ENCODE results near the gene NYAP2. TPM values are rescaled to one million over a fixed set of nuclear protein-coding genes. Genes with fewer than 3 reads are reported as not detected.

The NYAP2 gene
- total RNA-seq, 2 experiments from 2014 or later = 0.09 TPM; not detected in 1

DNA sequence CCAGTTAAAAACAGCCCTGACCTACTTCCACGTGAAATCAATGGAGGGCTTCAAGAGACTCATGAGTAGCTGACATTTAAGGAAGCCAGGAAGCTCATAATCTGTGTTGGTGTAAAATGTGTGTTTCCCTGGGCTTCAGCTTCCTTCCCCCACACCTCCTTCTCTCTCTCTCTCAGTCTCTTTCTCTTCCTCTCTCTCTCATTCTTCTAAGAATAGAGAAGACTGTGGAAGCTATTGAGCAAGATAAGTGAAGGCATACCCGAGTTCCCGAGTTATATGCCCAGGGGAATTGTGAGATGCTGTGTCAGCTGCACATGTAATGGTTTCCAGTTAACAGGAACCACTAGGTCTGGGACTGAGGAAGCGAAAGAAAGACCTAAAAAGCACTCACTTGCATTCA lies 199.4 kb downstream of the NYAP2 start:
- H3K36me3 ChIP-seq (ENCODE audit: insufficient read depth, low read length) = no peaks in the 10 kb centered on the region

GRCh38 chr2:225599856-225600255 lies 200.3 kb downstream of the NYAP2 start:
- DNase-seq (ENCODE audit: low spot score) = no peak
- Histone ChIP-seq H3K4me3 (ENCODE audit: low read depth, low read length, poor library complexity, severe bottlenecking) (no peak overlapping the region), H3K27ac (ENCODE audit: low read depth, low read length, poor library complexity, severe bottlenecking) (no peak overlapping the region), H4K20me1 (ENCODE audit: insufficient read depth, low read length) (no peaks in the 10 kb centered on the region), H3K9me3 (ENCODE audit: low read length) (no peaks in the 10 kb centered on the region), H3K4me1 (ENCODE audit: insufficient read depth, low read length, poor library complexity, severe bottlenecking) (no peaks in the 10 kb centered on the region), H3K79me2 (ENCODE audit: insufficient read depth, low read depth, low read length) (no peaks in the 10 kb centered on the region), H3K36me3 (ENCODE audit: insufficient read depth, low read length) (no peaks in the 10 kb centered on the region), H3K4me2 (ENCODE audit: low read length) (no peak overlapping the region), H3K9me2 (ENCODE audit: insufficient read depth, low read length) (no peaks in the 10 kb centered on the region), H2AFZ (ENCODE audit: low read length) (no peak overlapping the region)
- ChIA-PET CTCF (ENCODE audit: unreplicated experiment) (no interaction called here), POLR2A (no interaction called here)
- TF ChIP-seq, protein P1, sequence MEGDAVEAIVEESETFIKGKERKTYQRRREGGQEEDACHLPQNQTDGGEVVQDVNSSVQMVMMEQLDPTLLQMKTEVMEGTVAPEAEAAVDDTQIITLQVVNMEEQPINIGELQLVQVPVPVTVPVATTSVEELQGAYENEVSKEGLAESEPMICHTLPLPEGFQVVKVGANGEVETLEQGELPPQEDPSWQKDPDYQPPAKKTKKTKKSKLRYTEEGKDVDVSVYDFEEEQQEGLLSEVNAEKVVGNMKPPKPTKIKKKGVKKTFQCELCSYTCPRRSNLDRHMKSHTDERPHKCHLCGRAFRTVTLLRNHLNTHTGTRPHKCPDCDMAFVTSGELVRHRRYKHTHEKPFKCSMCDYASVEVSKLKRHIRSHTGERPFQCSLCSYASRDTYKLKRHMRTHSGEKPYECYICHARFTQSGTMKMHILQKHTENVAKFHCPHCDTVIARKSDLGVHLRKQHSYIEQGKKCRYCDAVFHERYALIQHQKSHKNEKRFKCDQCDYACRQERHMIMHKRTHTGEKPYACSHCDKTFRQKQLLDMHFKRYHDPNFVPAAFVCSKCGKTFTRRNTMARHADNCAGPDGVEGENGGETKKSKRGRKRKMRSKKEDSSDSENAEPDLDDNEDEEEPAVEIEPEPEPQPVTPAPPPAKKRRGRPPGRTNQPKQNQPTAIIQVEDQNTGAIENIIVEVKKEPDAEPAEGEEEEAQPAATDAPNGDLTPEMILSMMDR (conservative IDR thresholded peaks at IDR 0.05; ENCODE audit: low read length) = no peak
- no peak for TF ChIP-seq EZH2phosphoT487 (IDR thresholded peaks at IDR 0.05; ENCODE audit: borderline replicate concordance, low read depth, low read length)
- BruUV-seq (replicated peaks) = no TSS peak
- intact Hi-C loops (cut with micrococcal nuclease; ENCODE audit: unreplicated experiment) = no loop called here

More for the DNA sequence above, 199.4 kb downstream of the NYAP2 start:
- no peak for DNase-seq (ENCODE audit: low spot score)
- no peaks in the 10 kb centered on the region for H3K4me1 ChIP-seq (ENCODE audit: insufficient read depth, low read length, poor library complexity, severe bottlenecking)
- no peaks in the 10 kb centered on the region for H3K9me2 ChIP-seq (ENCODE audit: insufficient read depth, low read length)
- intact Hi-C loops (cut with micrococcal nuclease; ENCODE audit: unreplicated experiment) = no loop called here
- no TSS peak for BruUV-seq (replicated peaks)
- ChIA-PET POLR2A (interaction anchor here (0.6 to 0.9 kb wide), 3 partner anchors 26 to 128 kb away, joined by 3 to 5 read pairs (median 4); no protein-coding TSS in a partner anchor), CTCF (ENCODE audit: unreplicated experiment) (interaction anchor here (0.6 kb wide), 1 partner anchor 61 kb away, joined by 3 read pairs; no protein-coding TSS in a partner anchor)
- no peaks in the 10 kb centered on the region for H3K79me2 ChIP-seq (ENCODE audit: insufficient read depth, low read depth, low read length)
- H4K20me1 ChIP-seq (ENCODE audit: insufficient read depth, low read length) = no peaks in the 10 kb centered on the region
- no peak overlapping the region for H3K27ac ChIP-seq (ENCODE audit: low read depth, low read length, poor library complexity, severe bottlenecking)
- H3K4me2 ChIP-seq (ENCODE audit: low read length) = no peak overlapping the region
- no peak overlapping the region for H3K4me3 ChIP-seq (ENCODE audit: low read depth, low read length, poor library complexity, severe bottlenecking)
- TF ChIP-seq, protein P1 (conservative IDR thresholded peaks at IDR 0.05; ENCODE audit: low read length) = no peak
- TF ChIP-seq EZH2phosphoT487 (IDR thresholded peaks at IDR 0.05; ENCODE audit: borderline replicate concordance, low read depth, low read length) = no peak
- H3K9me3 ChIP-seq (ENCODE audit: low read length) = no peaks in the 10 kb centered on the region
- H2AFZ ChIP-seq (ENCODE audit: low read length) = no peak overlapping the region

- CTCF ChIA-PET (ENCODE audit: unreplicated experiment) = no interaction called here
- H3K4me1 ChIP-seq (ENCODE audit: insufficient read depth, low read length, poor library complexity, severe bottlenecking) = no peaks in the 10 kb centered on the region
- no peaks in the 10 kb centered on the region for H3K79me2 ChIP-seq (ENCODE audit: insufficient read depth, low read depth, low read length)
- BruUV-seq (replicated peaks) = no TSS peak
- H3K9me2 ChIP-seq (ENCODE audit: insufficient read depth, low read length) = no peaks in the 10 kb centered on the region
- H3K4me3 ChIP-seq (ENCODE audit: low read depth, low read length, poor library complexity, severe bottlenecking) = no peak overlapping the region
- H3K36me3 ChIP-seq (ENCODE audit: insufficient read depth, low read length) = no peaks in the 10 kb centered on the region
- no peaks in the 10 kb centered on the region for H3K9me3 ChIP-seq (ENCODE audit: low read length)
- intact Hi-C loops (cut with micrococcal nuclease; ENCODE audit: unreplicated experiment) = no loop called here
- H3K4me2 ChIP-seq (ENCODE audit: low read length) = no peak overlapping the region
- TF ChIP-seq, protein P1 (conservative IDR thresholded peaks at IDR 0.05; ENCODE audit: low read length) = no peak
- TF ChIP-seq EZH2phosphoT487 (IDR thresholded peaks at IDR 0.05; ENCODE audit: borderline replicate concordance, low read depth, low read length) = no peak
- no peak overlapping the region for H2AFZ ChIP-seq (ENCODE audit: low read length)
- POLR2A ChIA-PET = no interaction called here
- no peak for DNase-seq (ENCODE audit: low spot score)
- H3K27ac ChIP-seq (ENCODE audit: low read depth, low read length, poor library complexity, severe bottlenecking) = no peak overlapping the region
- no peaks in the 10 kb centered on the region for H4K20me1 ChIP-seq (ENCODE audit: insufficient read depth, low read length)
These were observed 200.9 kb downstream of the NYAP2 start for GRCh38 chr2:225600444-225600843.

Measured in OCI-LY7 (cell line).